GM19328 (cell line): Measurements from ENCODE around the gene STOX1.
"Not testable (repeated sequence)": the region's sequence is repeated elsewhere in the genome, so short reads cannot be mapped to it uniquely, and the experiment has no call there.

Source experiments
- ATAC-seq: cut with Tn5 transposase; IDR thresholded peaks from one replicate; pipeline ENCODE4 v1.9.1; 2021; ENCODE audit warnings: mild to moderate bottlenecking, moderate library complexity; ENCODE audit not compliant: unreplicated experiment

STOX1 gene

GRCh38 chr10:68828083-68828601, 811 bp downstream of the STOX1 start:
- ATAC-seq: peak; percentile 37

DNA sequence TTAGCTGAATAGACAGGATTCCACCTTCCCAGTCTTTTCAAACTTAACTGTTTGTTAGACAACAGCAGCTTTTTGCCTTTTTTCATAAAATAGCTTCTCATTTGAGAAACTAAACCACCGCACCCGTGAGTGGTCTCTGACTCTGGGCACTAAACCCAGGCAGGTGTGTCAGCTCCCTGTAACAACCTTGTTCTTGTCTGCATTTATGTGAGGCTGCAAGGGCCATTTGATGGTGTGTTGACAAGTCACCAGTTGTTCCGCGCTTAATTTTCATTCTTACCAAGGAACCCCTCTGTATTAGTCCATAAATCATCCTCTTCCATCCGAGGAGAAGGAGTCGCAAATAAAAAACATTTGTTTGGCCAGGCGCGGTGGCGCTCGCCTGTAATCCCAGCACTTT, 1.5 kb downstream of the STOX1 start:
- no peak for ATAC-seq

DNA sequence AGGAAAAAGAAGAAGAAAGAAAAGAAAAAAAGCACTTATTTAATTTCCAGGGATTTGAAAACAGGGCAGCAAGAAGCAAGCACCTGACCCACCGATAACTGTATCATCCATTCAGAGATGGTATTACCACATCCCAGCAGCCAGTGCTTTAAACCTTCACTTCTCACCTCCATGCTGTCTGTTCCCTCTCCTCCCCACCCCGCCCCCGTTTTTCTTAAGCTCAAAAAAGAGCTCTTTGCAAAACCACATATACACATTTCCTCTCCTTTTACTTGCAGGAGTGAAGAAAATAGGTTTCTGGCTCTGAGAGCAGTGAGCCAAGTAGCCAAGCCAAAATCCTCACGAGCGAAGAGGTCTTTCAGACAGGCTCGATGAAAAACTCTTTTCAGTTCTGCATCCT, 2.2 kb downstream of the STOX1 start:
- ATAC-seq: no peak

GRCh38 chr10:68829952-68830351, 2.6 kb downstream of the STOX1 start:
- no peak for ATAC-seq

DNA sequence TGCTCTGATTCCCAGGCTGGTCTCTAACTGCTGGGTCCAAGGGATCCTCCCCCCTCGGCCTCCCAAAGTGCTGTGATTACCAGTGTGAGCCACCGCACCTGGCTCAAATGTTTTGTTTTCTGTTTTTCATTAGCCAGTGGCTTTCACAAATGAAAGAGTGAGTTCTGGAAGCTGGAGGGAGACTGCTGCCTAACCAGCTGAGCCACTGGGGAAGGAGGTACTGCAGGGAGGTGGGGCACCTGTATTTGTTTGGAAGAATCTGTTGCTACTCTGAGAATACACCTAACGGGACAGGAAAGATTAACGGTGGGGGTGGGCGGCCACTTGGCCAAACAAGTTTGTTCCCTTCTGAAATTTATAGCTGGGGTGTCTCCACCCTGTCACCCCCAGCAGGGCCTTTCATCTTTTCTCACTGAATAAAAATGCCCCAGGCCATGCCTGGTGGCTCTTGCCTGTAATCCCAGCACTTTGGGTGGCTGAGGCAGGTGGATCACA, 4.7 kb downstream of the STOX1 start:
- no peak for ATAC-seq

DNA sequence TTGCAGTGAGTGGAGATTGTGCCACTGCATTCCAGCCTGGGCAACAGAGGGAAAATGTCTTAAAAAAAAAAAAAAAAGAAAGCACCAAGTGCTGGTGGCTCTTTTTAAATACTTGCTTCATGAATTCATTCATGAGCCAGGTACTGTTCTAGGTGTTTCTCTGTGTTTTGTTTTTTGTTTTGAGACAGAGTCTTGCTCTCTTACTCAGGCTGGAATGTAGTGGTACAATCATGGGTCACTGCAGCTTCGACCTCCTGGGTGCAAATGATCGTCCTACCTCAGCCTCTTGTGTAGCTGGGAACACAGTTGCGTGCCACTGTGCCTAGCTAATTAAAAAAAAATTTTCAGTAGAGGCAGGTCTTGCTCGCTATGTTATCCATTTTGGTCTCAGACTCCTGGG, 5.3 kb downstream of the STOX1 start:
- no peak for ATAC-seq

DNA sequence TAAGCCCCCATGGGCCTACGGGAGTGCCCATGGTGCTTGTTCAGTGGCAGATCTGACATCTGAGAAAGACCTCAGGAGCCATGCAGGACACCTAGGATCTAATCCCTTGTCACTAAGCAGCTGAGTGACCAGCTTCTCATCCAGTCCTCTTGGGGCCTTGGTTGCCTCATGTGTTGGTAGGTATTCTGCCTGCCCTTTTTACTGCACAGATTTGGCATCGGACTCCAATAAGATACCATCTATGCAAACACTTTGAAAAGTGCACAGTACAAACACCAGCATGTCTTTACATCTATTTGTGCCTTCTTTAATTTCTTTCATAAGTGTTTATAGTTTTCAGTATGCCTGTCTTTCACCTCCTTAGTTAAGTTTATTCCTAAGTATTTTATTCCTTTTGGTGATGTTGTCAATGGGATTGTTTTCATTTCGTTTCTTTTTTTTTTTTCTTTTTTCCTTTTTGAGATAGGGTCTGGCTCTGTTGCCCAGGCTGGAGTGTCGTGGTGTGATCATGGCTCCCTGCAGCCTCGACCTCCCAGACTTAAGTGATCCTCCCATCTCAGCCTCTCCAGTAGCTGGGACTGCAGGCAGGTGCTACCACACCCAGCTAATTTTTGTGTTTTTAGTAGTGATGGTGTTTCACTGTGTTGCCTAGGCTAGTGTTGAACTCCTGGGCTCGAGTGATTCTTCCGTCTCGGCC, 10.4 kb downstream of the STOX1 start:
- ATAC-seq: no peak

GRCh38 chr10:68840650-68841049, 13.3 kb downstream of the STOX1 start:
- not testable (repeated sequence) for ATAC-seq

- ATAC-seq: no peak
These were observed 20.9 kb downstream of the STOX1 start for GRCh38 chr10:68848281-68848680.

DNA sequence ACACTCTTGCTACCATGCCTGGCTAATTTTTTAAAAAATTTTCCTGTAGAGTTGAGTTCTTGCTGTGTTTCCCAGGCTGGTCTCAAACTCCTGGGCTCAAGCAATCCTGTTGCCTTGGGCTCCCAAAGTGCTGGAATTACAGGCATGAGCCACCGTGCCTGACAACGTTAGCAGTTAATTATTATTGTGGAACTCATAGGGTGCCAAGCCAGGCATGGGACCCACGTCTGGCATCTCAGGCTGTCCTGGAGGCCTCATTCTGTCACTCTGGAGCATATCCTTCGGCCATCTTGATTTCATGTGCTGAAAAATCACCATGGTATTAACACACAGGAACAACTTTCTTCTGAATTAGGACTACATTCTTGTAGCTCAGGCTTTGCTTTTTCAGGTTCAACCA, 21.5 kb downstream of the STOX1 start:
- no peak for ATAC-seq

GRCh38 chr10:68856352-68856751, 29.0 kb downstream of the STOX1 start:
- no peak for ATAC-seq

DNA sequence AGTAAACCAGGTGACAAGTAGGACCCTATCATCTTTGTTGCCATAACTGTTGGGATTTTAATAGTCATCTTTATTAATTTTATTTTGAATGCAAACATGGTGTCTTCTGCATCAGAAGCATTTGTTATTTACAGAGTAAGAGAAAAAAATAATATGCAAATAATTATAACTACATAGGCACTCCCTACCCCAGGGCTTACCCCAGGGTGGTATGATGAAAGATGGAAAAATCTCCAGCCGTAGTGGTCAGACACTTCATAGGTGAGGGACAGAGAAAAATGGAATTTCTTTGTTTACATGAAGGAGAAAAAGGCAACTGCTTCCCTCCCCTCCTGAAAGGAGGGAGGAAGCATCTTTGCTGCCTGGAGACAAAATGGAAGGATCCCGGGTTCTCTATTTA, 29.7 kb downstream of the STOX1 start:
- ATAC-seq: no peak

DNA sequence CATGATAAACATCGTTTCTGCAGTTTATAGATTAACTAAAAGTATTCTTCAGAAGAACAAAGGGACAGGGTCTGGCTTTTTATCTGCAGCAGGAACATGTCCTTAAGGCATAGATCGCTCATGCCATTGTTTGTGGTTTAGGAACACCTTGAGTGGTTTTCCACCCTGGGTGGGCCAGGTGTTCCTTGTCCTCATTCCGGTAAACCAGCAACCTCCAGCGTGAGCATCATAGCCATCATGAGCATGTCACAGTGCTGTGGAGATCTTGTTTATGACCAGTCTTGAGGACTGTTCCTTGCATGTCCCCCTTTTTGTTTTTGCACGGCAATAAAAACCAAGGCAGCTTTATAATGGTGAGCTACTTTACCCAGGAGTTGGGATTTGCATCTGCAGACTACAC, 33.9 kb downstream of the STOX1 start:
- ATAC-seq: no peak

DNA sequence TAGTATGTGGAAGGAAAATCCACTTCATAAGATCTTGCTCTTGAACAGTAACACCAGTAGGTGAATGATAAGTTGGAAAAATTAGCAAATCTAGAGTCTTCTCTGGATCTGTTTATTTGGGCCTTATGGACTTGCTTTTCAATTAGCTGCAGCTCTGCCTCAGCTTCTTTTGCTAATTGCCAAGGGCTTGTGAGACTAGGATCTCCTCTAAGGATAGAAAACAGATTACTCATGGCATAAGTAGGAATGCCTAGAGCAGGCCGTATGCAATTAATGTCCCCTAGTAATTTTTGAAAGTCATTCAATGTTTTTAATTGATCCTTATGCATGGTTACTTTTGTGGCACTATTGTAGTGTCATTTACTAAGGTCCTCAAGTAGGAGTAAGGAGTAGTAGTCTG, 37.3 kb downstream of the STOX1 start:
- ATAC-seq: no peak

GRCh38 chr10:68868173-68868572, 40.8 kb downstream of the STOX1 start:
- ATAC-seq: not testable (repeated sequence)

GRCh38 chr10:68869623-68870022, 42.3 kb downstream of the STOX1 start:
- no peak for ATAC-seq

- no peak for ATAC-seq
These were observed 42.7 kb downstream of the STOX1 start for GRCh38 chr10:68870061-68870460.

DNA sequence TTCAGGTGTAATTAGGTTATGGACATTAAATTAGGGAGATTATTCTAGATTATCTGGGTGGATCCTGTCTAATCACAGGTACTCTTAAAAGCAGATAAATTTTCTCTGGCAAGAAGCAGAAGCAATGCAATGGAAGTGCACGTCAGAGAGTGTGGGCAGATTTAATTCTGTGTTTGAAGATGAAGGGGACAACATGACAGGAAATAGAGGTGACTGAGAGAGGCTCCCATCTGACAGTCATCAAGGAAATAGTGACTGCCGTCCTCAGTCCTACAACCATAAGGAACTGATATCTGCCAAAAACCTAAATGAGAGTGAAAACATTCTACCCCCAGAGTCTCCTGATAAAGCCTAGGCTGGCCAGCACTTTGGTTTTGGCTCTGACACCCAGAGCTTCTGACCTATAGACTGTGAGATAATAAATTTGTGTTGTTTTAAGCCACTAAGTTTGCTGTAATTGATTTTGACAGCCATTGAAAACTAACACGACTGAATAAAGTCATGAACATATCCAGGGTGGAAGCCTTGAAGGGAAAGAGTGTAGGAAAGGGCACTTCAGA, 43.3 kb downstream of the STOX1 start:
- no peak for ATAC-seq

DNA sequence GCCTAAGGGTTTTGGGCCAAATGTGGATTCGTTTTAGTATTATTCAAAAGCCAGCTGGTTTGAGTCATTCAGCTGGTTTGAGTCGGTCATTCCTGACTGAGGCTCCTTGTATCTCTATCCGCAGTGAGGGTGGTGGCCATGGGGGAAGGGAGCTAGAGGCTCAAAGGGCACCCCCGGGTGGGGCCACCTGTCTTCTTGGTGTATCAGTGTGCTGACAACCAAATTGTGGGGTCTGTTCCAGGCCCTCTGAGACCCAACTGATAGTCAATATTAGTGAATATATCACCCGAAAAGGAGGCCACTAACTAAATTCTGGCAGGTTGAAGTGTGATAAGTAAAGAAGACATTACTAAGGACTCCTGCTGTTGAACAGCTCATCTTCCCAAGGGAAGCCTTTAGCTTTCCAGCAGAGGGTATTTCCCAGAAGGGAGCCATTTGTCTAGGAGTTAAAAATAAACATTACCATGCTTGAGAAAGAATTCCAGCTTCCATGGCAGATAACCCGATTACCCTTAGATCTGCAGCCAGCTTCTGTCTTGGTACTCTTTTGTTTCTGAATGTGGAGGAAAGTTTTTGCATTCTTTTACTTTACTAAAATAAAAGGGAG, 43.9 kb downstream of the STOX1 start:
- no peak for ATAC-seq

DNA sequence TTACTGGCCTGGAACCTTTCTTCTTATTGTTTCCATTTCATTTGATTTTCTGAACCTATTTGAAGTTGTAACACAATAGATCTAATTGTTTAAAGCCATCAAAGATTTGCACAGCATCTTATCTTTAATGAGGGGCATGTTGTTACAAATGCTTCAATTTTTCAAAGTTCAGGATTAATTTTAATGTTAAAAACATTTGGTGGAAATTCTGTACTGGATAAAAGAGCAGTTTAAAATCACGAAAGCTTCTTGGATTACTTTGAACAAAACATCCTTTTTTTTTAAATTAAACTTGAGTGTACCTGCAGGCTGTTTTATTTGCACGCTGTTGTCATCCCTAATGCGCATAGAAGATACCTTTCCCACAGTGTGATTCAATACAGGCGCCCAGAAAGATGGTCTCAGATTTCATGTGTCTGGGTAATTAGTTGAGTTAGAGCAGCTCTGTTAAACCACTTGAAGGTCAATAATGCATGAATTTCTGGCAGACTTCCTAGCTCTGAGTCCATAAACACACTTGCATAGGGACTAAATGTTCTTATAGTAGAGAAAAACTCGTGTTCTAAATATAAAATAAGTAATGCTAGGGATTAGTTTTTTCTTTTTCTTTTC, 44.5 kb downstream of the STOX1 start:
- no peak for ATAC-seq

GRCh38 chr10:68876246-68877138, 49.2 kb downstream of the STOX1 start:
- no peak for ATAC-seq
